Measurements from ENCODE around the gene BLTP2.
A peak's percentile ranks its signal among the peaks of the same experiment; 100 is the strongest.
"Not testable (repeated sequence)": the region's sequence is repeated elsewhere in the genome, so short reads cannot be mapped to it uniquely, and the experiment has no call there.

BLTP2 gene

DNA sequence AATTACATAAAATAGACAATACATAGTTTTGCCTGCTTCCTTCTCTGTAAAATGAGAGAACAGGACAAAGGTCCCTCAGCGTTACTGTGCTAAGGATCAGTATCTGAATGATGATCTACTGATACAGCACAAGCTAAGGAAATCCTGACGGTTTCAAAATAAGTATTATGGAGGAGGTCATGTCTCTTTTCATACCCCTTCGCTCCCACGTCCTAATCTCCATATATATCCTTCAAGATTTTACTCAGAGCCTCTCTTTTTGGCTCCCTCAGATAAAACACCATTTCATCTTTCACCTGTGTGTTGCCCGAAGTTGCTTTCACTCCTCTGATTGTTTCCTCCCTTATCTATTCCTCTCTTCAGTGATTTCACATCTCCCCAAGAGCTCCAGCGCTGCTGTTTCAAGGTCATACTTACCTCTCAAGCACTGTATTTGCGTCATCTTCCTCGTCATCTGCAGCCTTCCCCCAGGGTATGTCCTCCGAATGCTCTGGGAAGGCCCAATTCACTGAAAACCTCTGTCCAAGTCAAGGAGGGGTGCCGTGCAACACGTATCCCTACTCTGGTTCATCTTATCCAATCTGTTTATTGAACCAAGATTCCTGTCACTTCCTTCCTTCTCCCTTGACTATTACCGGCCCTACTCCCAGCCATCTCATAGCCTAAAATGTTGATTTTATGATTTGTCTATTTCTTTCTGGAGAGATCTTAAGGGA, 1.2 kb upstream of the BLTP2 start:
- DNase-seq (ENCODE audit: low read depth in 2 of 2): no peak

DNA sequence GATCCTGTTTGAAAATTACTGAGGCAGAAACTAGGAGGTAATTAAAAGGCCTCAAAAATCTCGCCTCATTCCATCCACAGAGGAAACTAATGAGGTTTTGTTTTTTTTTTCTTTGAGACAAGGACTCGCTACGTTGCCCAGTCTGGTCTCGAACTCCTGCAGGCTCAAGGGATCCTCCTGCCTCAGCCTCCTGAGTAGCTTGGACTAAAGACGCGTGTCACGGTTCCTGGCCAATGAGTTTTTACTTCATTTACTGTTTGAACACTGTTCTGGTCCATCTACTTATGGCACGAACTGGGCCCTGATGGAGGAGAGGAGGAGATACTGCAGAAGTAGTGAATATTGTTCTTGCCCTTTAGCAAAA, 600 bp upstream of the BLTP2 start:
- DNase-seq (ENCODE audit: low read depth in 2 of 2): no peak

- DNase-seq (ENCODE audit: low read depth in 2 of 2): no peak
Observed at GRCh38 chr17:28643983-28644786, 773 bp downstream of the BLTP2 start.

GRCh38 chr17:28641579-28641978, 3.4 kb downstream of the BLTP2 start:
- DNase-seq (ENCODE audit: low read depth in 2 of 2): no peak

- no peak for DNase-seq (ENCODE audit: low read depth in 2 of 2)
Observed at GRCh38 chr17:28635506-28635905, 9.5 kb downstream of the BLTP2 start.

GRCh38 chr17:28634206-28634865, 10.6 kb downstream of the BLTP2 start:
- DNase-seq (ENCODE audit: low read depth in 2 of 2): no peak

- DNase-seq (ENCODE audit: low read depth in 2 of 2): no peak
Observed at GRCh38 chr17:28626818-28627217, 18.1 kb downstream of the BLTP2 start.

DNA sequence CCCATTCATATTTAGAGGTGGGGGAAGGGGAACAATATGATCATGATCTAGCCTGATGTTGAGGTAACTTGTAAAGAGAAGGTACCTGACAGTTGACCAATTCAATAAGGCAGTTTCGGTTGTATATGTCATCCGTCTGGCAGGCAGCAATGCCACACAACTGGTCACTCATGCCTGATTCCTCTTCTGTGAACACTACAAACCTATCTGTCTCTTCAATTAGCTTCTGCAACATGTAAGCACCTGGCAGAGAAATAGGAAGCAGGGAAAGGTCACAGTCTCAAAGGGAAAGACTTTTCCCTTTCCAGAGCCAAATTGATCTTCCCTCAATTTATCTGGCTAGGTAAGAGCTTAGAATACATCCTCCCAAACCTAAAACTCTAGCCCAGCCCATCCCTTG, 20.8 kb downstream of the BLTP2 start:
- DNase-seq (ENCODE audit: low read depth in 2 of 2): no peak

DNA sequence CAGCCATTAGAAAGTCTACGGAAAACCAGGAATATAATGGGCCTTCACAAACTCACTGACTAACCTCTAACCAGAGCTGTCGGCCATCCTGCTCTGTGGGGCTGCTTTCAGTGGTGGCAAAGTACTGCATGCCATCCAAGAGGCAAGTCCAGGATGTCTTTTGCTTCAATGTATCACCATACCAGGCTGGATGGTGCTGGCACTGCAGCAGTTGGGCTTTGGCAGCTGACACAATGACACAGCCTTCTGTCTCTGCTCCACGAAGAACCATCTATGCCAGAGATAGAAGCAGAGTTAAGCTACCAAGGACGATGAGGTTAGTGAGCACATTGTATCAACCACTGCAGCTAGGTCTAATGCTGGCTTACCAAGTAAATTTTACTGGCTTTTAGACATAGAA, 21.3 kb downstream of the BLTP2 start:
- DNase-seq (ENCODE audit: low read depth in 2 of 2): no peak

DNA sequence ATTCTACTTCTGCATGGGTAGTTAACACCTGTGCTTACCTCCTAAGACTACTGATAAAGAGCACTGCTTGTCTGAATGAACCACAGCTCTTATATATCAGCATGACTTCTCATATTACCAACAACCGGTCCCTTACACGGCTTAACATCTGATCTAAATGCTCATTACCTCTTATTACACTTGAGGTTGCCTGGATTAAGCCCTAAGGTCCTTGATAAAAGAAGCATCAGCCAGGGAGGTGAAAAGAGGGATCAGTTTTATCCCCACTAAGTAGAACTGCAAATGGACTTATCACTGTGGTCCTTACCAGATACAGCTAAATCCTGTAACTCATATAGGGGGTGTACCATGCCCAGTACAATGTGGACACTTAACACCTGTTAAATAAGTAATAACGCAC, 22.8 kb downstream of the BLTP2 start:
- no peak for DNase-seq (ENCODE audit: low read depth in 2 of 2)

DNA sequence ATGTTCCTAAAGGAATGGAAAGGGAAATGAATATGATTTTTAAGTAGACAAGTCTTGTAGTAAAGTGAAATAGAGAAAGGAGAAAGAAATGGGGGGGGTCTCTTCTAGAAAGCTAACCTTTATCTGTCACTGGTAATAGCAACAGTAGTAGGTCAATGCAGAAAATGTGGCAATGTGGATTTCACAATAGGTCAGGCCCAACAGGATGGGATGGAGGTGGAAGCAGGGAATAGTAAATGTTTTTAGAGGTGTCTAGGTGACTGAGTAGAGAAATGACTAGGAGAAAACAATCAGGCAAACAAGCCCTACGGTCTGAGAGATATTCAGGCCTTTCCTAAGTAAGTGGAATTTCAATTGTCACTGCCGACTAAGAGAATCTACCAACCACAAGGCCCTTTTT, 24.9 kb downstream of the BLTP2 start:
- DNase-seq (ENCODE audit: low read depth in 2 of 2): no peak

GRCh38 chr17:28618464-28618863, 26.5 kb downstream of the BLTP2 start:
- DNase-seq (ENCODE audit: low read depth in 2 of 2): no peak

DNA sequence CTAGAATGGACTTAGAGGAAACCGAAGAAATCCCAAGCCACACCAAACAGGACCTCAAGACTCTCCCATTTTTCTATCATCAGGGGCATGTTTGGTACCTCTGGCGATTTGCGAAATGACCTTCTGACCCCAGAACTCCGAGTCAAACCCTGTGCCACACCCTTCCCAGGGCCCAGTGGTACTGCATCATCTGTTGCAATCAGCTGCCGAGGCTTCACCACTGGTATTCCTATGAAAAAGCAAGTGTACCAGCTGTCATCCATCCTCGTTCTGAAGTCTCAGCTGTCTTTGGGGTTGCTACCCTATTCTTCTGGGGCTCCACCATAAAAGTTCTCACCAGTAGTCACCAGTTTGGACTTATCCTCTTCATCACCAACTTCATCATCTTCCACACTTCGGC, 28.7 kb downstream of the BLTP2 start:
- DNase-seq (ENCODE audit: low read depth in 2 of 2): no peak

DNA sequence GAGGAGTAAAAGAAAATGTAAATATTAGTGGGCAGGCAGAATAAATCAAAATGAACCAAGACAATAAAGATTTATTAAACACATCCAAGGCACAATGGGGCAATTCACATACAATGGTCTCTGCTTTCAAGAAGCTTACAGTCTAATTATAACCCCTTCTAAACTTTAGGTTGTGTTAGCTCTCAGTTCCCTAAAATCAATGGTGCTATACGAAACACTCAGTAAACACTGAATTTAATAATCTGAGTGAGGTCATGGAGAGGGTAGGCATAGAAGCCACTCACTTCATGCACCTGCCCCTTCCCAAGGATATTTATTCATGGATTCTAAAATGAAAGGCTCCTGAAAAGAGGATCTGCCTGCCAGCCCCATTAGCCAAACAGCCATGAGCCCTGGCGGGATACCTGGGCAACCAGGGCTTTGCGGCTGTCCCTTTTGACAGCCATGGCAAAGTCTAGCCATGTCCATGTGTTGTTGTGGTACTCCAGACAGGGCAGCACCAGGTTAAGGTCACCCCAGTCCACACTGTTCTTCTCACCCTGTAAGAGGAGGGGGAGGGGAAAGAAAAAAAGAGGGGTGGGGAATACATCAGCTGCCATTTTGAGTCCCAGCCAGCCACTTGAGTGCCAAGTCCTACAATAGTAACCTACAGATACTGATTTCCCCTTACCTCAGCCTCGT, 29.6 kb downstream of the BLTP2 start:
- no peak for DNase-seq (ENCODE audit: low read depth in 2 of 2)

DNA sequence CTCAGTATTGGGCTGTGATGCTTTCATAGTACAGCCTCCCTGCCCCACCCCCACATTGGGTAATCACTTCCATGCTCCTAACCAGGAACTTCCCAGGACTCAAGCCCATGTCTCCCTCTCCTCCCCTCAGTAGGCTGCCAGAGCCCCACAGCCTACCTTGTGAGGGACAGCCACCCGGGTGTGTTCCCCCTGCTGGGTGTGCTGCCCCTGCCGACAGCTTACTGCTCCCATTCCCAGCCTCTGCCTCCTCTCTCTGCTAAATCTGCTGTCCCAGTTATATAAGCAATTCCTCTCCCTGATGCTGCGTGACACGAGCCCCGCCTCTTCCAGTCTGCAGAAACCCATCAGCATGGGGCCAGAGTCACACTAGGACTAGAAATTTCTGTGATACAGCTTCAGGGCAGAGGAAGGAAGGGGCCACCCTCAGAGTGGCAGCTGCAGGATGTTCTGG, 31.0 kb downstream of the BLTP2 start, which contains the start of gene RSKR:
Gene RSKR (minus strand): TSS at position 255 of the 451 bp plus-strand sequence. CDS start 24 bp downstream, at position 231.
- DNase-seq (ENCODE audit: low read depth in 2 of 2): no peak

DNA sequence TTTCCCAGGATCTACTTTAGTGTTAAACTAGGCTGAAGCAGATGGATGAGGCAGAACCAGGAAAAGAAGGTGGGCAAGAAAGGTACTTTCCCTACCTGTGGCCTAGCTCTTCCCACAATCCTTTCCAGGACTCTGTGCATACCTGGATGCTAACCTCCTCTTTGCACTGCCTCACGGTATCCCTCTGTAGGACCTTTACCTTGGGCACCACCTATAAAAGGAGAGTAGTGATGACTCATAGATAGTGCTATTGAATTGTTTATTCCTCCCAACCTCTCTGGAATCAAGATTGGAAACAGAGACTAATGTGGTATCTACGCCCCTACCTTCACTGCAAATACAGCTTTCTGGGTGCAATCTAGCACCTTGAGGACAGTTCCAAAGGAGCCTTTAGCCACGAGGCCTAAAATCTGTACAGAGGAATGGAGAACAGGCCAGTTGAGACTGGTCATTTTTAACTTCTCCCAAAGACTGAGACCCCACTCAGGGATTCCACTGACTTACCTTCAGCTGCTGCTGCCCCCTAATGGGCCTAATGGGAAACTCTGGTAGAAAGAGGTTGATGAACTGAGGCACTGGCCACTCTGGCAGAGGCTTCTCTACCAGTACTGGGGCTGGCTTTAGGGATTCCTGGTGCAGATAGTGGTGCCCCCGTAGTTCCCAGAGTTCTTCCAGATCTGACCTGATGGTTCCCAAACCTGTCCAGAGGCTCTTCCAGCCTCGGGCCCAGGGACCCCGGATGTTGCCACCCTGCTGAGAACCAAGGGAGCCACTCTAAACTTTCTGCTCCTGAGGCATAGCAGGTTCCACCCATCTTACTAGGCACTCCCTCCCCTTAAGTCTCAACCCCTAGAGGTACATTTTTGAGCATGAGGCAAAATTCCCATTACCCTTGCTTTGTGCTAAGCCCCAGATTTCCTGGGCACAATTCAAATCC, 31.8 kb downstream of the BLTP2 start:
- DNase-seq (ENCODE audit: low read depth in 2 of 2): no peak

GRCh38 chr17:28612531-28612930, 32.4 kb downstream of the BLTP2 start:
- DNase-seq (ENCODE audit: low read depth in 2 of 2): no peak

DNA sequence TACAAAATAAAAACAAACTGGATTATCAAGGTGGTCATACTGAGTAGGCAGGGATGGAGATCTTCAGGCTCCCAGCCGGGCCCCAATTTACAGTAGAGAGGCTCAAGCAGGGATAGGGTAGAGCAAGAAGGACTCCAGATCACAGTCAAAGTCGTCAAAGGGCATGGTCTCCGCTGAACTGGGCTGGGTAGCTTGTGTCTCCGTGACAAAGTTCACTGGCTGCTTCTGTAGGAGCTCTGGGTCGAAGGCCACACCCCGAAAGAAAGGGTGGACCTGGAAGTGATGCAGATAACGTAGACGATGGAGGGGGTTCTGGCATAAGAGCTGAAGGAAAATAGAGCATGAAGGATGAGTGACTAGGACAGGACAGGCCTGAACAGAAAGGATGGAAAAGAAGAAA, 34.6 kb downstream of the BLTP2 start:
- no peak for DNase-seq (ENCODE audit: low read depth in 2 of 2)

DNA sequence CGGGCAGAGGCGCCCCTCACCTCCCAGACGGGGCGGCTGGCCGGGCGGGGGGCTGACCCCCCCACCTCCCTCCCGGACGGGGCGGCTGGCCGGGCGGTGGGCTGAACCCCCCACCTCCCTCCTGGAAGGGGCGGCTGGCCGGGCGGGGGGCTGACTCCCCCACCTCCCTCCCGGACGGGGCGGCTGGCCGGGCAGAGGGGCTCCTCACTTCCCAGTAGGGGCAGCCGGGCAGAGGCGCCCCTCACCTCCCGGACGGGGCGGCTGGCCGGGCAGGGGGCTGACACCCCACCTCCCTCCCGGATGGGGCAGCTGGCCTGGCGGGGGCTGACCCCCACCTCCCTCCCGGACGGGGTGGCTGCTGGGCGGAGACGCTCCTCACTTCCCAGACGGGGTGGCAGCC, 40.9 kb downstream of the BLTP2 start:
- DNase-seq (ENCODE audit: low read depth in 2 of 2): not testable (repeated sequence)

DNA sequence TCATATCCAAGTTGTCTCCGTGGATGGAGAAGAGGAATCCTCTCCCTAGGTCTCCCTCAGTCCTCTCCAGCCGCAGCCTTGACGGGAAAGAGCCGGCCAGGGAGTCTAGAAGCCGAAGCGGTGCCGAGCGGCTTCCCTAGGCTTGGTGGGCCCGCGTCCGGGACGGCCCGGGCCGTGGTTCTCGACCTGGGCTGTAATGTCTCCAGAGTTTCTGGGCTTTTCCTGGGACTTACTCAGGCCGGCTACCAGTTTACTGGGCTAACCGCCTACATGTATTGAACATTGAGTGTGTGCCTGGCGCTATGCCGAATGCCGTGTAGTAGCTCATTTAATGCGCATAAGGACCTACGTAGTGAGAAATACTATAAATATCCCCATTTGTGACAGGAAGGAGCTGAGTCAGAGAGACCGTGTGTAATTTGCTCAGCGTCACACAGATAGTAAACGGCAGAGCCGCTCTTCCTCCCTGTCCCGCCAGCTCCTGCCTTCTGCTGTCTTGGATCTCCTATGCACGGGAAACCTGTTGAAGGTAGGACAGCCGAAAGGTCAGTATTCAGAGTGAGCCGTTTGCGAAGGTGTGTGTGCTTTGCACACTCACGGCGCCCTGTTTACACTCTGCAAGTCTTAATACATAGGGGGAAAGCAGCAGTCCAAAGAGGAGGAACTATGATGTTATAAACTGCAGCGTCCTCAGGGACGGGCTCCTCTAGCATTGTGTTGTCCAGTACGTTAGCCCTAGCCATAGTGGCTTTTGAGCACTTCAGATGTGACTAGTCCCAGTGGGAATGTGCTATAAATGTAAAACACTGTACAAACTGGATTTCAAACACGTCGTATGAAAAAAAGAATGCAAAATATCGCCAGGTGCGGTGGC, 45.4 kb downstream of the BLTP2 start:
- DNase-seq (ENCODE audit: low read depth in 2 of 2): peak; percentile 35 to 45

All from stimulated activated CD8-positive, alpha-beta memory T cell treated with anti-CD3 and anti-CD28 coated beads, Interleukin-15, amount 100 ng/mL, for 4 hours (primary cell).